GM23338 (cell line): ENCODE measurements around the gene ANKRD65. TPM values are rescaled to one million over a fixed set of nuclear protein-coding genes. Genes with fewer than 3 reads are reported as not detected.

ENCODE experiments used
- ATAC-seq: fragments of 200-7000 bp; cut with Tn5 transposase; 3 replicates; pipeline ENCODE4 v1.9.1; 2020
- DNase-seq: peaks from one replicate; pipeline ENCODE4 v3.0.0-alpha.2; 2015; ENCODE audit warnings: low spot score
- H2AFZ ChIP-seq: fragments of 200-600 bp; sonication (generic); 2 replicates; pipeline ENCODE4 v1.8.0; 2016; ENCODE audit warnings: antibody characterized with exemption, mild to moderate bottlenecking, moderate library complexity
- H3F3A ChIP-seq: fragments of 200-600 bp; sonication (generic); replicated peaks from 2 replicates; pipeline ENCODE4 v1.8.0; 2017; ENCODE audit warnings: antibody characterized with exemption, mixed run types, low read depth
- H3K27ac ChIP-seq: fragments of 200-600 bp; sonication (generic); 2 replicates; pipeline ENCODE4 v1.6.1; 2016; ENCODE audit warnings: low read depth
- H3K27me3 ChIP-seq: fragments of 200-600 bp; sonication (generic); 2 replicates; pipeline ENCODE4 v1.8.0; 2016; ENCODE audit warnings: mild to moderate bottlenecking, mixed run types, moderate library complexity; ENCODE audit not compliant: insufficient read depth
- H3K36me3 ChIP-seq: fragments of 200-600 bp; sonication (generic); 2 replicates; pipeline ENCODE4 v1.8.0; 2016; ENCODE audit warnings: mild to moderate bottlenecking; ENCODE audit not compliant: insufficient read depth
- H3K4me1 ChIP-seq: fragments of 200-600 bp; sonication (generic); 2 replicates; pipeline ENCODE4 v1.8.0; 2016; ENCODE audit warnings: mild to moderate bottlenecking, moderate library complexity; ENCODE audit not compliant: insufficient read depth
- H3K4me2 ChIP-seq: fragments of 200-600 bp; sonication (generic); 2 replicates; pipeline ENCODE4 v1.7.1; 2017; ENCODE audit warnings: mixed run types
- H3K4me3 ChIP-seq: fragments of 200-600 bp; sonication (generic); 2 replicates; pipeline ENCODE4 v1.6.1; 2016; ENCODE audit warnings: mixed run types
- H3K79me2 ChIP-seq: fragments of 200-600 bp; sonication (generic); replicated peaks from 2 replicates; pipeline ENCODE4 v1.8.0; 2017; ENCODE audit warnings: mild to moderate bottlenecking; ENCODE audit not compliant: insufficient read depth
- H3K9me2 ChIP-seq: fragments of 200-600 bp; sonication (generic); 2 replicates; pipeline ENCODE4 v1.8.0; 2017; ENCODE audit not compliant: insufficient read depth
- H4K20me1 ChIP-seq: fragments of 200-600 bp; sonication (generic); replicated peaks from 2 replicates; pipeline ENCODE4 v1.8.0; 2017; ENCODE audit warnings: mild to moderate bottlenecking; ENCODE audit not compliant: insufficient read depth
- H3K27ac Mint-ChIP-seq: 2 replicates; pipeline ENCODE4 v1.8.0; 2020; ENCODE audit warnings: inconsistent platforms, mild to moderate bottlenecking, moderate library complexity, mixed read lengths
- H3K27me3 Mint-ChIP-seq: 3 replicates; pipeline ENCODE4 v1.8.0; 2022; ENCODE audit warnings: low read depth, mild to moderate bottlenecking, moderate library complexity, mixed read lengths, inconsistent platforms; ENCODE audit not compliant: insufficient read depth, poor library complexity
- H3K36me3 Mint-ChIP-seq: 3 replicates; pipeline ENCODE4 v1.8.0; 2021; ENCODE audit warnings: low read depth, mild to moderate bottlenecking, inconsistent platforms, moderate library complexity, mixed read lengths
- H3K4me1 Mint-ChIP-seq: 3 replicates; pipeline ENCODE4 v1.8.0; 2020; ENCODE audit warnings: mild to moderate bottlenecking, inconsistent platforms, mixed read lengths
- H3K4me3 Mint-ChIP-seq: 3 replicates; pipeline ENCODE4 v1.8.0; 2021; ENCODE audit warnings: moderate library complexity, mild to moderate bottlenecking, inconsistent platforms, mixed read lengths
- H3K9me3 Mint-ChIP-seq: 3 replicates; pipeline ENCODE4 v1.8.0; 2020; ENCODE audit warnings: moderate library complexity, mild to moderate bottlenecking, inconsistent platforms, mixed read lengths
- CREB1 ChIP-seq: fragments of 250-450 bp; sonication (Bioruptor Pico); IDR thresholded peaks from 2 replicates; pipeline ENCODE4 v1.5.0; 2020; ENCODE audit warnings: low read depth, mild to moderate bottlenecking, moderate library complexity
- CTCF ChIP-seq, 2 experiments: fragments of 200-600 bp in 1 of 2; sonication (generic) in 1 of 2; conservative IDR thresholded peaks; 2 replicates each; pipeline versions ENCODE4 v1.5.1 to v1.6.1; 2016 to 2017; ENCODE audit warnings: antibody characterized with exemption in 2 of 2, low read depth in 2 of 2, mild to moderate bottlenecking in 2 of 2, moderate library complexity in 1 of 2
- EZH2 ChIP-seq: fragments of 200-600 bp; sonication (generic); IDR thresholded peaks from one replicate; pipeline ENCODE4 v1.8.0; 2017; ENCODE audit warnings: antibody characterized with exemption, mild to moderate bottlenecking, low read depth; ENCODE audit not compliant: unreplicated experiment
- EZH2phosphoT487 ChIP-seq: fragments of 200-600 bp; sonication (generic); IDR thresholded peaks from one replicate; pipeline ENCODE4 v1.8.1; 2018; ENCODE audit warnings: antibody characterized with exemption; ENCODE audit not compliant: unreplicated experiment
- JUNB ChIP-seq: IDR thresholded peaks from one replicate; pipeline ENCODE4 v1.6.1; 2016; ENCODE audit warnings: antibody characterized with exemption; ENCODE audit not compliant: unreplicated experiment
- NANOG ChIP-seq: IDR thresholded peaks from 2 replicates; pipeline ENCODE4 v1.6.1; 2016; ENCODE audit warnings: antibody characterized with exemption, borderline replicate concordance
- POLR2AphosphoS5 ChIP-seq: IDR thresholded peaks from 2 replicates; pipeline ENCODE4 v1.6.1; 2016; ENCODE audit warnings: antibody characterized with exemption, low read depth
- REST ChIP-seq: IDR thresholded peaks from one replicate; pipeline ENCODE4 v1.6.1; 2018; ENCODE audit warnings: antibody characterized with exemption; ENCODE audit not compliant: unreplicated experiment
- STAT1 ChIP-seq: IDR thresholded peaks from one replicate; pipeline ENCODE4 v1.6.1; 2016; ENCODE audit warnings: antibody characterized with exemption; ENCODE audit not compliant: unreplicated experiment
- ZNF114 ChIP-seq: fragments of 250-450 bp; sonication (Bioruptor Pico); IDR thresholded peaks from 2 replicates; pipeline ENCODE4 v1.5.0; 2020; ENCODE audit warnings: mild to moderate bottlenecking, moderate library complexity
- ZNF331 ChIP-seq: fragments of 250-450 bp; sonication (Bioruptor Pico); IDR thresholded peaks from 2 replicates; pipeline ENCODE4 v1.5.0; 2020; ENCODE audit warnings: low read depth, mild to moderate bottlenecking, moderate library complexity
- polyA plus RNA-seq: library from polyadenylated mRNA; unstranded; fragments of >200 nt; fragmentation: Nextera tagmentation; extraction: Ambion mirVana; gene quantifications from 2 replicates; pipeline ENCODE4 v1.2.1, GENCODE V29; 2016
- total RNA-seq: library from RNA; depleted of rRNA; stranded (reverse); fragments of >200 nt; shearing (Covaris generic); gene quantifications from 2 replicates; pipeline ENCODE4 v1.2.3, GENCODE V29; 2014
- TF ChIP-seq, protein P1 (sequence below): IDR thresholded peaks from 2 replicates; pipeline ENCODE4 v1.6.1; 2016; ENCODE audit warnings: antibody characterized with exemption
- TF ChIP-seq, protein P2 (sequence below): fragments of 250-450 bp; sonication (Bioruptor Pico); IDR thresholded peaks from 2 replicates; pipeline ENCODE4 v1.5.0; 2020; ENCODE audit warnings: mild to moderate bottlenecking, moderate library complexity

The ANKRD65 gene
- total and polyA plus RNA-seq, 2 experiments from 2014 or later: 1.6 to 1.7 TPM

DNA sequence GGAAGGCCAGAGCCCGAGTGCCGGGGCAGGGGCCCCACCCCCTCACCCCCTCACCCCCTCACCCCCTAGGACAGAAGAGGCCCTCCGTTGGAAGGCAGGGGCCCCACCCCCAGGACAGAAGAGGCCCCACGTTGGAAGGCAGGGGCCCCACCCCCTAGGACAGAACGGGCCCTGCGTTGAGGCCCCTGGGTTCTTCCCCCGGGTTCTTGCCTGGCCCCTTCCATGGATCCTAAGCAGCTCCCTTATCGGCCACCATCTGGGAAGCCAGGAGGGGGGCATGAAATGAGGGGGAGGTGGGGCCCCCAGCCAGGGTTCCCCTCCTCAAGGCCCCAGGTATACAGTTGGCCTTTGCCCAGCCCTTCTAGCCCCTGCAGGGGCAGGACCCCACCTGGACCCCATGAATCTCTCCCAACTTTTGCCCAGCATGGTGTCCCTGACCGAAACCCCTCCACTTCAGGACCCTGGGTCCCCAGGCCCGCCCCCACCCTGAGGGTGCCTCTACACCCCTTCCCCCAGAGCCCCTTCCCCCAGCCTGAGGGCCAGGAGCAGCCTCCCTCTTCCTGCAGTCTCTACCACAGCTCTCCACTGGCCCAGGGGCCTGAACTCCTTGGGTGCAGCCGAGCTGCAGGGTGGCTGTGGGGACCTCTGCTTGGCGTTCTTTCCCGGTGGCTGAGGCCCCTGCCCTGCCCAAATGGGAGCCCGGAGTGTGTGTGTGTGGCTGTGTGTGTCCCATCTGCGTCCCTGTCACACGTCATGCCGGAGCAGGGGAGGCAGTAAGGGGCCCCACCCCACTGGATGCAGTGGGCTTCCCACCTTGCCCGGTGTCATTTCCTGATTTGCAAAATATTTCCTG, 10.1 kb upstream of the ANKRD65 start:
- no peaks in the 10 kb centered on the region for H3K27me3 ChIP-seq
- Mint-ChIP-seq H3K36me3 (peaks cover 4% of the 10 kb centered on the region; the same call in 2 of the 3 replicates), H3K4me3 (no peak overlapping the region), H3K9me3 (peaks cover 10% of the 10 kb centered on the region), H3K4me1 (peaks cover 43% of the 10 kb centered on the region), H3K27me3 (peaks cover 25% of the 10 kb centered on the region), H3K27ac (no peak overlapping the region)
- H3K79me2 ChIP-seq: no peaks in the 10 kb centered on the region
- no peaks in the 10 kb centered on the region for H4K20me1 ChIP-seq
- H3K9me2 ChIP-seq: no peaks in the 10 kb centered on the region
- peak overlapping the region; percentile 68; the same call in 1 of the 2 replicates for H3K4me2 ChIP-seq
- H3K36me3 ChIP-seq: no peaks in the 10 kb centered on the region
- TF ChIP-seq ZNF331 (CRISPR knock-in tag) (no peak), CREB1 (CRISPR knock-in tag) (no peak), REST (no peak), ZNF114 (CRISPR knock-in tag) (no peak), JUNB (no peak), EZH2phosphoT487 (no peak), CTCF (conservative IDR thresholded peaks at IDR 0.05; ENCODE audit: low read depth in 2 of 2) (no peak), POLR2AphosphoS5 (no peak; the same call in 1 of the 2 replicates), EZH2 (no peak), NANOG (no peak), STAT1 (no peak)
- TF ChIP-seq, protein P1, sequence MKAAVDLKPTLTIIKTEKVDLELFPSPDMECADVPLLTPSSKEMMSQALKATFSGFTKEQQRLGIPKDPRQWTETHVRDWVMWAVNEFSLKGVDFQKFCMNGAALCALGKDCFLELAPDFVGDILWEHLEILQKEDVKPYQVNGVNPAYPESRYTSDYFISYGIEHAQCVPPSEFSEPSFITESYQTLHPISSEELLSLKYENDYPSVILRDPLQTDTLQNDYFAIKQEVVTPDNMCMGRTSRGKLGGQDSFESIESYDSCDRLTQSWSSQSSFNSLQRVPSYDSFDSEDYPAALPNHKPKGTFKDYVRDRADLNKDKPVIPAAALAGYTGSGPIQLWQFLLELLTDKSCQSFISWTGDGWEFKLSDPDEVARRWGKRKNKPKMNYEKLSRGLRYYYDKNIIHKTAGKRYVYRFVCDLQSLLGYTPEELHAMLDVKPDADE: no peak
- TF ChIP-seq, protein P2, sequence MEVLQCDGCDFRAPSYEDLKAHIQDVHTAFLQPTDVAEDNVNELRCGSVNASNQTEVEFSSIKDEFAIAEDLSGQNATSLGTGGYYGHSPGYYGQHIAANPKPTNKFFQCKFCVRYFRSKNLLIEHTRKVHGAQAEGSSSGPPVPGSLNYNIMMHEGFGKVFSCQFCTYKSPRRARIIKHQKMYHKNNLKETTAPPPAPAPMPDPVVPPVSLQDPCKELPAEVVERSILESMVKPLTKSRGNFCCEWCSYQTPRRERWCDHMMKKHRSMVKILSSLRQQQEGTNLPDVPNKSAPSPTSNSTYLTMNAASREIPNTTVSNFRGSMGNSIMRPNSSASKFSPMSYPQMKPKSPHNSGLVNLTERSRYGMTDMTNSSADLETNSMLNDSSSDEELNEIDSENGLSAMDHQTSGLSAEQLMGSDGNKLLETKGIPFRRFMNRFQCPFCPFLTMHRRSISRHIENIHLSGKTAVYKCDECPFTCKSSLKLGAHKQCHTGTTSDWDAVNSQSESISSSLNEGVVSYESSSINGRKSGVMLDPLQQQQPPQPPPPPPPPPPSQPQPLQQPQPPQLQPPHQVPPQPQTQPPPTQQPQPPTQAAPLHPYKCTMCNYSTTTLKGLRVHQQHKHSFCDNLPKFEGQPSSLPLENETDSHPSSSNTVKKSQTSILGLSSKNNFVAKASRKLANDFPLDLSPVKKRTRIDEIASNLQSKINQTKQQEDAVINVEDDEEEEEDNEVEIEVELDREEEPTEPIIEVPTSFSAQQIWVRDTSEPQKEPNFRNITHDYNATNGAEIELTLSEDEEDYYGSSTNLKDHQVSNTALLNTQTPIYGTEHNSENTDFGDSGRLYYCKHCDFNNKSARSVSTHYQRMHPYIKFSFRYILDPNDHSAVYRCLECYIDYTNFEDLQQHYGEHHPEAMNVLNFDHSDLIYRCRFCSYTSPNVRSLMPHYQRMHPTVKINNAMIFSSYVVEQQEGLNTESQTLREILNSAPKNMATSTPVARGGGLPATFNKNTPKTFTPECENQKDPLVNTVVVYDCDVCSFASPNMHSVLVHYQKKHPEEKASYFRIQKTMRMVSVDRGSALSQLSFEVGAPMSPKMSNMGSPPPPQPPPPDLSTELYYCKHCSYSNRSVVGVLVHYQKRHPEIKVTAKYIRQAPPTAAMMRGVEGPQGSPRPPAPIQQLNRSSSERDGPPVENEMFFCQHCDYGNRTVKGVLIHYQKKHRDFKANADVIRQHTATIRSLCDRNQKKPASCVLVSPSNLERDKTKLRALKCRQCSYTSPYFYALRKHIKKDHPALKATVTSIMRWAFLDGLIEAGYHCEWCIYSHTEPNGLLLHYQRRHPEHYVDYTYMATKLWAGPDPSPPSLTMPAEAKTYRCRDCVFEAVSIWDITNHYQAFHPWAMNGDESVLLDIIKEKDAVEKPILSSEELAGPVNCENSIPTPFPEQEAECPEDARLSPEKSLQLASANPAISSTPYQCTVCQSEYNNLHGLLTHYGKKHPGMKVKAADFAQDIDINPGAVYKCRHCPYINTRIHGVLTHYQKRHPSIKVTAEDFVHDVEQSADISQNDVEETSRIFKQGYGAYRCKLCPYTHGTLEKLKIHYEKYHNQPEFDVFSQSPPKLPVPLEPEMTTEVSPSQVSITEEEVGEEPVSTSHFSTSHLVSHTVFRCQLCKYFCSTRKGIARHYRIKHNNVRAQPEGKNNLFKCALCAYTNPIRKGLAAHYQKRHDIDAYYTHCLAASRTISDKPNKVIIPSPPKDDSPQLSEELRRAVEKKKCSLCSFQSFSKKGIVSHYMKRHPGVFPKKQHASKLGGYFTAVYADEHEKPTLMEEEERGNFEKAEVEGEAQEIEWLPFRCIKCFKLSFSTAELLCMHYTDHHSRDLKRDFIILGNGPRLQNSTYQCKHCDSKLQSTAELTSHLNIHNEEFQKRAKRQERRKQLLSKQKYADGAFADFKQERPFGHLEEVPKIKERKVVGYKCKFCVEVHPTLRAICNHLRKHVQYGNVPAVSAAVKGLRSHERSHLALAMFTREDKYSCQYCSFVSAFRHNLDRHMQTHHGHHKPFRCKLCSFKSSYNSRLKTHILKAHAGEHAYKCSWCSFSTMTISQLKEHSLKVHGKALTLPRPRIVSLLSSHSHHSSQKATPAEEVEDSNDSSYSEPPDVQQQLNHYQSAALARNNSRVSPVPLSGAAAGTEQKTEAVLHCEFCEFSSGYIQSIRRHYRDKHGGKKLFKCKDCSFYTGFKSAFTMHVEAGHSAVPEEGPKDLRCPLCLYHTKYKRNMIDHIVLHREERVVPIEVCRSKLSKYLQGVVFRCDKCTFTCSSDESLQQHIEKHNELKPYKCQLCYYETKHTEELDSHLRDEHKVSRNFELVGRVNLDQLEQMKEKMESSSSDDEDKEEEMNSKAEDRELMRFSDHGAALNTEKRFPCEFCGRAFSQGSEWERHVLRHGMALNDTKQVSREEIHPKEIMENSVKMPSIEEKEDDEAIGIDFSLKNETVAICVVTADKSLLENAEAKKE: no peak
- no peak overlapping the region for H3K4me3 ChIP-seq
- peaks cover 44% of the 10 kb centered on the region for H3K4me1 ChIP-seq
- DNase-seq (no peak), ATAC-seq (no peak)
- no peak overlapping the region for H2AFZ ChIP-seq
- no peak overlapping the region for H3K27ac ChIP-seq
- peaks cover 25% of the 10 kb centered on the region for H3F3A ChIP-seq
